Measurements from ENCODE around the gene KHDC4. TPM values are rescaled to one million over a fixed set of nuclear protein-coding genes. Genes with fewer than 3 reads are reported as not detected.

KHDC4 gene
- total RNA-seq, 2 donors from 2014 or later = 13.4 to 25.9 TPM

DNA sequence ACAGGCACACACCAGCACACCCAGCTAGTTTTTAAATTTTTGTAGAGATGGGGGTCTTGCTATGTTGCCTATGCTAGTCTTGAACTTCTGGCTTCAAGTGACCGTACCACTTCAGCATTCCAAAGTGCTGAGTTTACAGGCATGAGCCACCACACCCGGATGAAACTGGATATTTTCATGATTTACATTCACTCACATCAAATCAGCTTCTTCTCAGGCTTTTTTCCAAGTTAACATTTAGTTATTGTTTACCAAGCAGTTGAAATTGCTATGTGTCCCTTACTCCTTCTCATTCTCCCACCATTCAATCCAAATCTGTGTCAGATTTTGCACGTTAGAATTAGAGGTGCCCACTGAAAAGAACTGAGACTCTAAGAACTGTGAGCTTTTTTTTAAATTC is 41.4 kb downstream of the KHDC4 start:
- Histone ChIP-seq H3K9me3 (no peaks in the 10 kb centered on the region), H3K27ac (peak overlapping the region; percentile 54 to 76), H3K4me3 (no peak overlapping the region), H3K27me3 (no peaks in the 10 kb centered on the region), H3K4me1 (peaks cover 0 to 20% of the 10 kb centered on the region in 2 donors), H3K36me3 (peaks cover 15% of the 10 kb centered on the region)
- no peak for TF ChIP-seq CTCF (IDR thresholded peaks at IDR 0.05)
- DNase-seq (ENCODE audit: low spot score) = no peak

- Histone ChIP-seq H3K27me3 (no peaks in the 10 kb centered on the region), H3K9me3 (no peaks in the 10 kb centered on the region), H3K4me1 (peaks cover 0 to 20% of the 10 kb centered on the region in 2 donors), H3K4me3 (no peak overlapping the region), H3K36me3 (peaks cover 7% of the 10 kb centered on the region), H3K27ac (peak overlapping the region in 1 of 2 donors; percentile 25)
- DNase-seq (ENCODE audit: low spot score) = no peak
- no peak for TF ChIP-seq CTCF (IDR thresholded peaks at IDR 0.05)
These were observed 44.0 kb downstream of the KHDC4 start for GRCh38 chr1:155890251-155890650.

GRCh38 chr1:155889566-155889965 is 44.6 kb downstream of the KHDC4 start:
- TF ChIP-seq CTCF (IDR thresholded peaks at IDR 0.05) = no peak
- Histone ChIP-seq H3K27ac (peak overlapping the region in 1 of 2 donors; percentile 25), H3K9me3 (no peaks in the 10 kb centered on the region), H3K4me3 (no peak overlapping the region), H3K4me1 (peaks cover 0 to 20% of the 10 kb centered on the region in 2 donors), H3K36me3 (peaks cover 7% of the 10 kb centered on the region), H3K27me3 (no peaks in the 10 kb centered on the region)
- no peak for DNase-seq (ENCODE audit: low spot score)

DNA sequence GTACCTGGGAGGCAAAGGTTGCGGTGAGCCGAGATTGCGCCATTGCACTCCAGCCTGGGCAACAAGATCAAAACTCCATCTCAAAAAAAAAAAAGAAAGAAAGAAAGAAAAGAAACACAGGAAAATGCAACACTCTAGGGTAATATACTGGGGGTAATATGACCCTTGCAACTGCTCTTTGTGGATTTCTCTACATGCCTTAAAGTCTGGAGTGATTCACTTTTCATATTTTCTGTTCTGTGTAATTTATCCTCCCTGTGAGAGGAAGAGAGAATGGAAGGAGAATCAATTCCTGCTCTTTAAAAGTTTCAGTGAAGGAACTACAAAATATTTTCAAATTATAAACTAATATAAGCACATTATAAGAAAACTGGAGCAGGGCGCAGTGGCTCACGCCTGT is 45.7 kb downstream of the KHDC4 start:
- H3K4me1 ChIP-seq = peaks cover 0 to 12% of the 10 kb centered on the region in 2 donors
- H3K27me3 ChIP-seq = no peaks in the 10 kb centered on the region
- no peak overlapping the region for H3K4me3 ChIP-seq
- no peak overlapping the region for H3K27ac ChIP-seq
- H3K36me3 ChIP-seq = peaks cover 7% of the 10 kb centered on the region
- no peaks in the 10 kb centered on the region for H3K9me3 ChIP-seq
- TF ChIP-seq CTCF (IDR thresholded peaks at IDR 0.05) = no peak
- DNase-seq (ENCODE audit: low spot score) = no peak

DNA sequence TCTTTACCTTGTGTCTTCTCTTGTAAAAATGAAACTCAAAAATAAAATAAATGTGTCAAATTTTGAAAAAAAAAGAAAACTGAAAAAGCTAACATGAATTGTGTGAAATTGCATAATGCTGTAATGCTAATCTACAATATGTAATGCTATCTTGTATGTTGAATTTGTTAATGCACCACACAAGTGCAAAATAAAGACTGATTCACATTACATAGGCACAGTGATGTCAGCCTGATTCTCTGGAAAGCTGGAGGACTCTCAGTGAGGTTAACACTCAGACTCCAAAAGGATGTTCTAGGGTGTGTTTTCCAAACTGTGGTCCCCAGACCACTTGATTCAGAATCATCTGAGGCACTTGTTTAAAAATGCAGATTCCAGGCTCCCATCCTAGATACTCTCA is 49.2 kb downstream of the KHDC4 start:
- Histone ChIP-seq H3K4me1 (no peaks in the 10 kb centered on the region), H3K27ac (no peak overlapping the region), H3K4me3 (no peak overlapping the region), H3K27me3 (no peaks in the 10 kb centered on the region), H3K9me3 (no peaks in the 10 kb centered on the region), H3K36me3 (peaks cover 21% of the 10 kb centered on the region)
- DNase-seq (ENCODE audit: low spot score) = no peak
- no peak for TF ChIP-seq CTCF (IDR thresholded peaks at IDR 0.05)
